ENCODE results near the gene KAT6B. TPM values are rescaled to one million over a fixed set of nuclear protein-coding genes. Genes with fewer than 3 reads are reported as not detected.
A peak's percentile ranks its signal among the peaks of the same experiment; 100 is the strongest.

The KAT6B gene
- total and polyA plus RNA-seq, 11 donors: 10.4 to 61.3 (median 42.9) TPM

DNA sequence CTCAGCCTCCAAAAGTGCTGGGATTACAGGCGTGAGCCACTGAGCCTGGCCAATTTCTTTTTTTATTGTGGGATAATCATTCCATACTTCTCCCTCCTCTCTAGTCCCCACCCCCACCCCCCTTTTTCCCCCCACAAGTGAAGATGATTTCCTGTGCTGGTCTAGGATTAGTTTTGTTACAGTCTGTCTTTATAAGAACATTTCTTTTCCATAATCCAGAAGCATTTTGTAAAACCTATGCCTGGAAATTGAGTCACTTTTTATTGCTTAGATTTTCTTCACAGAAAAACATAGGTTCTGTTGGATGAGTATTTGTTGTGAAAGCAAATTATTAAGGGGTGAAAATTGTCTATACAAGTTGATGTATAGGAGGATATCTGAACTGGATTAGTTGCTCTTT lies 98.9 kb downstream of the KAT6B start:
- intact Hi-C loops (cut with DNase I): no loop called here
- no peak for TF ChIP-seq POLR2A (IDR thresholded peaks at IDR 0.05)
- TF ChIP-seq CTCF (IDR thresholded peaks at IDR 0.05): no peak
- no peak for DNase-seq
- H3K36me3 ChIP-seq: no peaks in the 10 kb centered on the region
- WGBS, 4 donors: 51 to 66% (median 58%) methylated on average over 1 of the region's 1 CpG
- H3K27me3 ChIP-seq: no peaks in the 10 kb centered on the region
- no peak for ATAC-seq
- no peak overlapping the region for H3K4me3 ChIP-seq
- peaks cover 0 to 5% (median 0%) of the 10 kb centered on the region in 12 donors for H3K9me3 ChIP-seq
- peak overlapping the region in 7 of 12 donors; percentile 34 to 83 (median 45) for H3K27ac ChIP-seq
- peaks cover 3 to 84% (median 61%) of the 10 kb centered on the region in 12 donors for H3K4me1 ChIP-seq

DNA sequence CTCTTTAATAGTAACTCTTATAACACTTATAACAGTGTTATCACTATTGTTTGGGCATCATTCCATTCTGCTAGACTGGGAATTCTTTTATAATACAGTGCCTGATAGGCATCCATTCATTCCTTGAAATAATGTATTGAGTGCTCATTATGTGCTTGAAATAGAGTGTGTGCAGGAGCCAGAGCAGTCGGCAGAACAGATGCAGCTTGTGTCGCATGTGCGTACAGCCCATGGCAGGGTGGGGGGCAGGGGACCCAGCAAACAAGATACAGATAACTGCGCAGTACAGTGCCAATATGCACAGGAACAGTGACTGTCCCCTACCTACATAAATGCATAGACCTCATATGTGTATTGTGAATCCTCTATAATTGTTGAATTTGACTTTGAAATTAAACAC lies 99.3 kb downstream of the KAT6B start:
- Histone ChIP-seq H3K27ac (peak overlapping the region in 3 of 12 donors; percentile 34 to 76 (median 35)), H3K27me3 (no peaks in the 10 kb centered on the region), H3K4me3 (no peak overlapping the region), H3K9me3 (peaks cover 0 to 1% (median 0%) of the 10 kb centered on the region in 12 donors), H3K36me3 (no peaks in the 10 kb centered on the region), H3K4me1 (peaks cover 3 to 86% (median 61%) of the 10 kb centered on the region in 12 donors)
- WGBS, 4 donors: 40 to 57% (median 50%) methylated on average over 4 of the region's 4 CpGs
- intact Hi-C loops (cut with DNase I): no loop called here
- no peak for TF ChIP-seq POLR2A (IDR thresholded peaks at IDR 0.05)
- no peak for TF ChIP-seq CTCF (IDR thresholded peaks at IDR 0.05)
- ATAC-seq (peak; percentile 18 to 78 (median 42)), DNase-seq (peak in 1 of 5 donors; percentile 29)

- Histone ChIP-seq H3K27me3 (no peaks in the 10 kb centered on the region), H3K4me3 (no peak overlapping the region), H3K27ac (peak overlapping the region in 1 of 12 donors; percentile 76), H3K9me3 (no peaks in the 10 kb centered on the region), H3K36me3 (no peaks in the 10 kb centered on the region), H3K4me1 (peaks cover 3 to 81% (median 52%) of the 10 kb centered on the region in 12 donors)
- WGBS, 4 donors: 76 to 88% (median 81%) methylated on average over 4 of the region's 4 CpGs
- ATAC-seq (no peak), DNase-seq (no peak)
- intact Hi-C loops (cut with DNase I): no loop called here
- no peak for TF ChIP-seq CTCF (IDR thresholded peaks at IDR 0.05)
- no peak for TF ChIP-seq POLR2A (IDR thresholded peaks at IDR 0.05)
Observed at GRCh38 chr10:74926791-74927585, 100.6 kb downstream of the KAT6B start.

DNA sequence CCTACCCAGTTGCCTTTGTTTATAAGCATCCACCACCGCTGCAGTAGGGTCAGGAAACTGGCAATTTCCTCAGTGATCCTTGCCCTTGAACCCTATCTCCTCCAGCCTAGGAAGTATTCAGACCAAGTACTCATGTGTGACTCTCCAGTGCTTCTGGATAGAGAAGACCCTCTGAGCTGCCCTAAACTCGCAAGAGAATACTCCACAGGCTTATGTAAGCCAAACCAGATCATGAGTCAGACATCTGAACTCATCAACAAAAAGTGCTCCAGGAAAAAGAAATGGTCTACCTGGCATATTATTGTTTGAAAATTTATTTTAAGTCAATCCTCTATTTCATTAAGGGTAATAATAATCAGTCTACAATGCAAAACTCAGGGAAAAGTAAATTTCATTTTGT lies 101.3 kb downstream of the KAT6B start:
- Histone ChIP-seq H3K9me3 (no peaks in the 10 kb centered on the region), H3K27me3 (no peaks in the 10 kb centered on the region), H3K36me3 (no peaks in the 10 kb centered on the region), H3K4me1 (peaks cover 3 to 80% (median 50%) of the 10 kb centered on the region in 12 donors), H3K27ac (peak overlapping the region in 1 of 12 donors; percentile 76), H3K4me3 (no peak overlapping the region)
- intact Hi-C loops (cut with DNase I): no loop called here
- no peak for ATAC-seq
- DNase-seq: no peak
- 66 to 84% (median 77%) methylated on average over 2 of the region's 2 CpGs for WGBS, 4 donors
- no peak for TF ChIP-seq CTCF (IDR thresholded peaks at IDR 0.05)
- no peak for TF ChIP-seq POLR2A (IDR thresholded peaks at IDR 0.05)
